Measurements from ENCODE around the gene GUCY1A1. TPM values are rescaled to one million over a fixed set of nuclear protein-coding genes. Genes with fewer than 3 reads are reported as not detected.

Gene GUCY1A1
- total RNA-seq, 1 donor from 2014 or later, result 1.0 TPM

DNA sequence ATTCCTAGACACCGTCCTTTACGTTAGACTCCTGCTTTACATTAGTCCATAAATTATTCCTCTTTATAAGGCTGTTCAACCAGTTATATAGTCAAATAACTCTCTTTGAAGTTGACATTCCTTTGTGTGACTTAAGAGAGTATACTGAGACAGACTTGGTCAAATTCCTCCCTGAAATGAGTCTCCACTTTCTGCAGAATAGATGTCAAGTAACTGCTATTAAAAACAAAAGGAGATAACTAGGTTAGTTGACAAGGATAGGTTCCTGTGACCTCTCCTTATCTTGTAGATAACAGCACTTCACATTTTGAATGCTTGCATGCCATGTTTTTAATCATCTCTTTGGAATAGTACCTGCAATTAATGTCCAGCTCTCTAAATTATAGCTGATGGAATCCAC is 5.7 kb downstream of the GUCY1A1 start:
- peaks cover 14% of the 10 kb centered on the region for H3K27me3 ChIP-seq (ENCODE audit: insufficient read depth, low read length)
- FAIRE-seq (no peak), DNase-seq (ENCODE audit: low read depth) (no peak)
- H3K27ac ChIP-seq (ENCODE audit: low read depth, low read length), result no peak overlapping the region
- Mint-ChIP-seq H3K27me3 (ENCODE audit: low read depth, unreplicated experiment) (peaks cover 24% of the 10 kb centered on the region), H3K4me1 (ENCODE audit: low read depth, unreplicated experiment) (no peaks in the 10 kb centered on the region), H3K9me3 (ENCODE audit: unreplicated experiment) (no peaks in the 10 kb centered on the region), H3K36me3 (ENCODE audit: low read depth, unreplicated experiment) (no peaks in the 10 kb centered on the region), H3K27ac (ENCODE audit: unreplicated experiment) (no peak overlapping the region), H3K4me3 (ENCODE audit: unreplicated experiment) (no peak overlapping the region)
- H3K4me2 ChIP-seq (ENCODE audit: low read length), result no peak overlapping the region
- H2AFZ ChIP-seq (ENCODE audit: low read depth, low read length), result no peak overlapping the region
- H3K9me3 ChIP-seq (ENCODE audit: insufficient read depth, low read depth, low read length), result no peaks in the 10 kb centered on the region
- H3K4me3 ChIP-seq (ENCODE audit: insufficient read depth, low read depth, low read length), result no peak overlapping the region
- peaks cover 4% of the 10 kb centered on the region for H3K4me1 ChIP-seq (ENCODE audit: insufficient read depth, low read length)
- no peaks in the 10 kb centered on the region for H3K79me2 ChIP-seq (ENCODE audit: insufficient read depth, low read length)
- no peak for TF ChIP-seq EZH2 (IDR thresholded peaks at IDR 0.05; ENCODE audit: insufficient read depth, low read length)
- TF ChIP-seq, protein P1, sequence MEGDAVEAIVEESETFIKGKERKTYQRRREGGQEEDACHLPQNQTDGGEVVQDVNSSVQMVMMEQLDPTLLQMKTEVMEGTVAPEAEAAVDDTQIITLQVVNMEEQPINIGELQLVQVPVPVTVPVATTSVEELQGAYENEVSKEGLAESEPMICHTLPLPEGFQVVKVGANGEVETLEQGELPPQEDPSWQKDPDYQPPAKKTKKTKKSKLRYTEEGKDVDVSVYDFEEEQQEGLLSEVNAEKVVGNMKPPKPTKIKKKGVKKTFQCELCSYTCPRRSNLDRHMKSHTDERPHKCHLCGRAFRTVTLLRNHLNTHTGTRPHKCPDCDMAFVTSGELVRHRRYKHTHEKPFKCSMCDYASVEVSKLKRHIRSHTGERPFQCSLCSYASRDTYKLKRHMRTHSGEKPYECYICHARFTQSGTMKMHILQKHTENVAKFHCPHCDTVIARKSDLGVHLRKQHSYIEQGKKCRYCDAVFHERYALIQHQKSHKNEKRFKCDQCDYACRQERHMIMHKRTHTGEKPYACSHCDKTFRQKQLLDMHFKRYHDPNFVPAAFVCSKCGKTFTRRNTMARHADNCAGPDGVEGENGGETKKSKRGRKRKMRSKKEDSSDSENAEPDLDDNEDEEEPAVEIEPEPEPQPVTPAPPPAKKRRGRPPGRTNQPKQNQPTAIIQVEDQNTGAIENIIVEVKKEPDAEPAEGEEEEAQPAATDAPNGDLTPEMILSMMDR (IDR thresholded peaks at IDR 0.05; ENCODE audit: insufficient read depth, low read depth, low read length), result no peak
- no peaks in the 10 kb centered on the region for H4K20me1 ChIP-seq (ENCODE audit: insufficient read depth, low read length)
- no peak overlapping the region for H3K9ac ChIP-seq (ENCODE audit: low read length)
- no peaks in the 10 kb centered on the region for H3K36me3 ChIP-seq (ENCODE audit: insufficient read depth, low read length)

DNA sequence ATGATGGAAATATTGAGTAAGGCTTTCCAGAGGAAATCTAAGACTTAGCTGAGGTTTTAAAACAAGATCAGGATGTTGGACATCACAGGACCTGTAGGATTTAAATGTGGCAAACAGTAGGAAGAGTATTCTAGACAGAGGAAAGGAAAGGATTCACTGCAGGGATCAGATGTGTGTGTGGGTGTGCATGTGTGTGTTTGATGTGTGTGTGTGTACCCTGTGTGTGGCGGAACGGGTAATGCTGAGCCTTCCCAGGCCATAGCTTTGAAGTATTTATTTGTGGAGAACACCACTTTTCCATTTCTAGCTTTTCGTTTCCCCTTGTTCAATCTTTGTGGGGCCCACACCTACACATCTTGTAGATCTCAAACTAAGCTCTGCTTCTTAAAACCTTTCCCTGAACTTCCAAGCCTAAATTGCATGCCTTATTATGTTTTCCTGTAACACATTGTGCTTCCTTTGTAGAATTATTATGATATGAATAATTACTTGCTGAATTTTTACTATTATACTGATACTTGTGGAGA is 6.9 kb downstream of the GUCY1A1 start:
- H3K9me3 ChIP-seq (ENCODE audit: insufficient read depth, low read depth, low read length), result no peaks in the 10 kb centered on the region
- DNase-seq (ENCODE audit: low read depth), result no peak
- no peaks in the 10 kb centered on the region for H3K9me3 Mint-ChIP-seq (ENCODE audit: unreplicated experiment)
- H4K20me1 ChIP-seq (ENCODE audit: insufficient read depth, low read length), result no peaks in the 10 kb centered on the region
- H3K4me3 Mint-ChIP-seq (ENCODE audit: unreplicated experiment), result no peak overlapping the region
- H3K27ac Mint-ChIP-seq (ENCODE audit: unreplicated experiment), result no peak overlapping the region
- no peak for FAIRE-seq
- no peaks in the 10 kb centered on the region for H3K79me2 ChIP-seq (ENCODE audit: insufficient read depth, low read length)
- no peak overlapping the region for H2AFZ ChIP-seq (ENCODE audit: low read depth, low read length)
- H3K4me1 ChIP-seq (ENCODE audit: insufficient read depth, low read length), result no peaks in the 10 kb centered on the region
- H3K4me1 Mint-ChIP-seq (ENCODE audit: low read depth, unreplicated experiment), result no peaks in the 10 kb centered on the region
- no peak overlapping the region for H3K9ac ChIP-seq (ENCODE audit: low read length)
- H3K27me3 ChIP-seq (ENCODE audit: insufficient read depth, low read length), result peaks cover 7% of the 10 kb centered on the region
- peaks cover 18% of the 10 kb centered on the region for H3K27me3 Mint-ChIP-seq (ENCODE audit: low read depth, unreplicated experiment)
- no peak overlapping the region for H3K27ac ChIP-seq (ENCODE audit: low read depth, low read length)
- no peak overlapping the region for H3K4me3 ChIP-seq (ENCODE audit: insufficient read depth, low read depth, low read length)
- H3K36me3 ChIP-seq (ENCODE audit: insufficient read depth, low read length), result no peaks in the 10 kb centered on the region
- H3K4me2 ChIP-seq (ENCODE audit: low read length), result no peak overlapping the region
- no peaks in the 10 kb centered on the region for H3K36me3 Mint-ChIP-seq (ENCODE audit: low read depth, unreplicated experiment)
- no peak for TF ChIP-seq EZH2 (IDR thresholded peaks at IDR 0.05; ENCODE audit: insufficient read depth, low read length)
- TF ChIP-seq, protein P1 (IDR thresholded peaks at IDR 0.05; ENCODE audit: insufficient read depth, low read depth, low read length), result no peak

DNA sequence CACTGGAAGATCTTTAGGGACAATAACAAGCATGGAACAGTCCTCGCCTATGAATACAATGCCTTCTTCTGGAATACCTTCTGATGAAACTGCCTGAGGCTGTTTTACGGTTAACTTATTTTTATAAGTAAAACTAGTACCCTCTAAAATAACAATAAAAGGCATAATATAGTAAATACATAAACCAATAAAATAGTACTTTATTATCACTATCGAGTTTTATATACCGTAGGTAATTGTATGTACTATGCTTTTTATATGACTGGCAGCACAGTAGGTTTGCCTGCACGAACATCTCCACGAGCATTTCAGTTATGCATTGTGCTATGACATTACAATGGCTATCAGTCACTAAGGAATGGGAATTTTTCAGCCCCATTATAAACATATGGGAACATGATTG is 8.0 kb downstream of the GUCY1A1 start:
- Histone ChIP-seq H3K36me3 (ENCODE audit: insufficient read depth, low read length) (no peaks in the 10 kb centered on the region), H3K9ac (ENCODE audit: low read length) (no peak overlapping the region), H3K27ac (ENCODE audit: low read depth, low read length) (no peak overlapping the region), H2AFZ (ENCODE audit: low read depth, low read length) (no peak overlapping the region), H3K4me1 (ENCODE audit: insufficient read depth, low read length) (no peaks in the 10 kb centered on the region), H4K20me1 (ENCODE audit: insufficient read depth, low read length) (no peaks in the 10 kb centered on the region), H3K27me3 (ENCODE audit: insufficient read depth, low read length) (peaks cover 2% of the 10 kb centered on the region), H3K79me2 (ENCODE audit: insufficient read depth, low read length) (no peaks in the 10 kb centered on the region), H3K9me3 (ENCODE audit: insufficient read depth, low read depth, low read length) (no peaks in the 10 kb centered on the region), H3K4me2 (ENCODE audit: low read length) (no peak overlapping the region), H3K4me3 (ENCODE audit: insufficient read depth, low read depth, low read length) (no peak overlapping the region)
- Mint-ChIP-seq H3K27me3 (ENCODE audit: low read depth, unreplicated experiment) (peaks cover 14% of the 10 kb centered on the region), H3K27ac (ENCODE audit: unreplicated experiment) (no peak overlapping the region), H3K9me3 (ENCODE audit: unreplicated experiment) (no peaks in the 10 kb centered on the region), H3K4me1 (ENCODE audit: low read depth, unreplicated experiment) (no peaks in the 10 kb centered on the region), H3K36me3 (ENCODE audit: low read depth, unreplicated experiment) (no peaks in the 10 kb centered on the region), H3K4me3 (ENCODE audit: unreplicated experiment) (no peak overlapping the region)
- TF ChIP-seq, protein P1 (IDR thresholded peaks at IDR 0.05; ENCODE audit: insufficient read depth, low read depth, low read length), result no peak
- TF ChIP-seq EZH2 (IDR thresholded peaks at IDR 0.05; ENCODE audit: insufficient read depth, low read length), result no peak
- FAIRE-seq (no peak), DNase-seq (ENCODE audit: low read depth) (no peak)
